Left ventricle myocardium superior (tissue), 1 donor: Measurements from ENCODE around the gene NAB1. TPM values are rescaled to one million over a fixed set of nuclear protein-coding genes. Genes with fewer than 3 reads are reported as not detected.

ENCODE experiments used
- ATAC-seq: fragments of 200-7000 bp; cut with Tn5 transposase; one replicate; pipeline ENCODE4 v1.9.1; 2020; ENCODE audit warnings: mild to moderate bottlenecking, moderate library complexity
- DNase-seq: peaks from one replicate; pipeline ENCODE4 v3.0.0-alpha.2; 2020
- intact Hi-C: fragments of 100-400 bp; cut with micrococcal nuclease; formaldehyde crosslinking; loops from one replicate; pipeline ENCODE4 v1.11.0; 2022
- total RNA-seq: library from RNA; stranded (reverse); fragmentation: NEBNext Ultra II Directional; extraction: Animal tissue kit (Norgen Biotek cat#: 25700); gene quantifications from one replicate; pipeline ENCODE4 v1.2.1, GENCODE V29; 2021
- donor health status: DM: no; HTN: yes; CAD: no; lungs with severe emphysema.

Gene NAB1
- total RNA-seq, 1 donor from 2014 or later, result 19.7 TPM

GRCh38 chr2:190736355-190736754, 87.5 kb downstream of the NAB1 start:
- no peak for DNase-seq

GRCh38 chr2:190740449-190740848, 91.6 kb downstream of the NAB1 start:
- ATAC-seq (no peak), DNase-seq (no peak)
- intact Hi-C loops, result no loop called here

More at GRCh38 chr2:190736355-190736754, 87.5 kb downstream of the NAB1 start:
- intact Hi-C loops, result no loop called here
- no peak for ATAC-seq

Other genes starting within 250 kb of the NAB1 start
- gene MFSD6, start 240.7 kb upstream of the NAB1 start, total RNA-seq, result 24.4 TPM
- 2.8 TPM for gene NEMP2, start 114.4 kb upstream of the NAB1 start, total RNA-seq
- gene GLS, start 231.7 kb downstream of the NAB1 start, total RNA-seq, result 52.2 TPM